Measurements from ENCODE around the gene NSF.
"Not testable (repeated sequence)": the region's sequence is repeated elsewhere in the genome, so short reads cannot be mapped to it uniquely, and the experiment has no call there.

GRCh38 chr17:46672777-46673176, 82.3 kb downstream of the NSF start:
- not testable (repeated sequence) for TF ChIP-seq POLR2AphosphoS5, CTCF, POLR2A (IDR thresholded peaks at IDR 0.05)

Data from transverse colon (tissue), 4 donors.